Activated CD4-positive, alpha-beta T cell treated with anti-CD3 and anti-CD28 coated beads, Interleukin-2, amount 50 U/mL, for 4 hours (primary cell): Measurements from ENCODE around the gene NFIC.

ENCODE experiments used
- DNase-seq, 2 experiments: peaks; one replicate each; pipeline ENCODE4 v3.0.0-alpha.2; 2020

The NFIC gene

GRCh38 chr19:3471954-3472655 is 105.7 kb downstream of the NFIC start:
- peak; percentile 21 to 28 for DNase-seq

- no peak for DNase-seq
Measured at GRCh38 chr19:3474010-3474409, 107.6 kb downstream of the NFIC start.

GRCh38 chr19:3474614-3475013 is 108.2 kb downstream of the NFIC start:
- no peak for DNase-seq

GRCh38 chr19:3475449-3475848 is 109.1 kb downstream of the NFIC start:
- DNase-seq: no peak

DNA sequence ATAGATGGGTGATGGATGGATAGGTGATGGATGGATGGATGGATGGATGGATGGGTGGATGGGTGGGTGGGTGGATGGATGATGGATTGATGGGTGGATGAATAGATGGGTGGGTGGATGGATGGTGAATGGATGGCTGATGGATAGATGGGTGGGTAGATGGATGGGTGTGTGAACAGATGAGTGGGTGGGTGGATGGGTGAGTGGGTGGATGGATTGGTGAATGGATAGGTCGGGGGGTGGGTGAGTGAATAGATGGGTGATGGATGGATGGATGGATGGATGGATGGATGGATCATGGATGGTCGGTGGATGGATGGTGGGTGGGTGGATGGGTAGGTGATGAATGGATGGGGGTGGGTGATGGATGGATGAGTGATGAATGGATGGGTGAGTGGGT is 110.4 kb downstream of the NFIC start:
- no peak for DNase-seq

DNA sequence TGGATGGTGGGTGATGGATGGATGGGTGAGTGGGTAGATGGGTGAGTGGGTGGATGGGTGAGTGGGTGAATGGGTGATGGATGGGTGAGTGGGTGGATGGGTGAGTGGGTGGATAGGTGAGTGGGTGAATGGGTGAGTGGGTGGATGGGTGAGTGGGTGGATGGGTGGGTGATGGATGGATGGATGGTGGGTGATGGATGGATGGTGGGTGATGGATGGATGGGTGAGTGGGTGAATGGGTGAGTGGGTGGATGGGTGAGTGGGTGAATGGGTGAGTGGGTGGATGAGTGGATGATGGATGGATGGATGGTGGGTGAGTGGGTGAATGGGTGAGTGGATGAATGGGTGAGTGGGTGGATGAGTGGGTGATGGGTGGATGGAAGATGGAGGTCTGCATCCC is 111.1 kb downstream of the NFIC start:
- DNase-seq: no peak

DNA sequence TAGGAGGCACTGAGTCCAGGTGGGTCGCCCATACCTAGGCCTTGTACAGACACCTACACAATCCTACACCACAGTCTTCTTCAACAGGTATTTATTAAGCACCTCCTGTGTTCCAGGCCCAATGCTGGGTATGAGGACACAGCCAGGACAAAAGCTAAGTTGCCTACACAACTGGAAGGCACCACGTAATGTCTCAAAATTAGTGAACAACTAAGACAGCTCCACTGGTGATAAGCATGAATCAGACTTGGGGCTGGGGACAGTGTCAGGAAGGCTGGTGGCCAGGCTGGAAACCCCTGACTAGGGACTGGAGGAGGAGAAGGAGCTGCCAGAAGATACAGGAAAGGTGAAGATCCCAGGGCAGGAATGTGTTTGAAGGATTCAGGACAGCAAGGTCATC is 111.6 kb downstream of the NFIC start:
- DNase-seq: no peak

GRCh38 chr19:3478409-3479176 is 112.2 kb downstream of the NFIC start:
- DNase-seq: no peak

DNA sequence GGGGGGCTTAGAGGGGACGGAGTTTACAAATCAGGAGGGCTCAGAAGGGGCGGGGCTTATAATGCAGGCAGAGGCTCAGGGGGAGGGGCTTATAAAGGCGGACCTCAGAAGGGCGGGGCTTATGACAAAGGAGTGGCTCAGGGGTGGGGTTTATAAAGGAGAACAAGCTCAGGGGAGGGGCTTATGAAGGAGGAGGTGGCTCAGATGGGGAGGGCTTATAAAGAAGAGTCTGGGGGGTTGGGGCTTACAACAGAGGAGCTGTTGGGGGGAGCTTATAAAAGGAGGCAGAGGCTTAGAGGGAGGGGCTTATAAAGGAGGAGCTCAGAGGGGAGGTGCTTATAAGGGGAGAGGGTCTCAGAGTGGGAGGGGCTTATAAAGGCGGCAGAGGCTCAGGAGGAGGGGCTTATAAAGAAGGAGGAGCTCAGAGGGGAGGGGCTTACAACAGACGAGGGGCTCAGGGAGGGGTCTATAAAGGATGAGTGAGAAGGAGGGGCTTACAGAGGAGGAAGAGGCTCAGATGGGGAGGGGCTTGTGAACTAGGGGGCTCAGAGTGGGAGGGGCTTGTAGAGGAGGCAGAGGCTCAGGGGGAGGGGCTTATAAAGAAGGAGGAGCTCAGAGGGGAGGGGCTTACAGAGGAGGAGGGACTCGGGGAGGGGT is 112.9 kb downstream of the NFIC start:
- DNase-seq: no peak

DNA sequence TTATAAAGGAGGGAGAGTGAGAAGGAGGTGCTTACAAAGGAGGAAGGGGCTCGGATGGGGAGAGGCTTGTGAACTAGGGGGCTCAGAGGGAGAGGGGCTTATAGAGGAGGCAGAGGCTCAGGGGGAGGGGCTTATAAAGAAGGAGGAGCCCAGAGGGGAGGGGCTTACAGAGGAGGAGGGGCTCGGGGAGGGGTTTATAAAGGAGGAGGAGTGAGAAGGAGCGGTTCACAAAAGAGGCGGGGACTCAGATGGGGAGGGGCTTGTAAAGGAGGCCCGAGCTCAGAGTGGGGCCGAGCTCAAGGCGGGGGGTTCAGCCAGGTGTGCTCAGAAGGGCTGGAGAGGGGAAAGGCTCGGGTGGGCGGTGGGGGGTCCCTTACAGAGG is 113.4 kb downstream of the NFIC start:
- DNase-seq: no peak

GRCh38 chr19:3480383-3481091 is 114.2 kb downstream of the NFIC start, which contains the start of gene SMIM24:
Gene SMIM24 (minus strand): TSS chr19:3480525. CDS start chr19:3480463, 62 bp downstream.
- DNase-seq: no peak

DNA sequence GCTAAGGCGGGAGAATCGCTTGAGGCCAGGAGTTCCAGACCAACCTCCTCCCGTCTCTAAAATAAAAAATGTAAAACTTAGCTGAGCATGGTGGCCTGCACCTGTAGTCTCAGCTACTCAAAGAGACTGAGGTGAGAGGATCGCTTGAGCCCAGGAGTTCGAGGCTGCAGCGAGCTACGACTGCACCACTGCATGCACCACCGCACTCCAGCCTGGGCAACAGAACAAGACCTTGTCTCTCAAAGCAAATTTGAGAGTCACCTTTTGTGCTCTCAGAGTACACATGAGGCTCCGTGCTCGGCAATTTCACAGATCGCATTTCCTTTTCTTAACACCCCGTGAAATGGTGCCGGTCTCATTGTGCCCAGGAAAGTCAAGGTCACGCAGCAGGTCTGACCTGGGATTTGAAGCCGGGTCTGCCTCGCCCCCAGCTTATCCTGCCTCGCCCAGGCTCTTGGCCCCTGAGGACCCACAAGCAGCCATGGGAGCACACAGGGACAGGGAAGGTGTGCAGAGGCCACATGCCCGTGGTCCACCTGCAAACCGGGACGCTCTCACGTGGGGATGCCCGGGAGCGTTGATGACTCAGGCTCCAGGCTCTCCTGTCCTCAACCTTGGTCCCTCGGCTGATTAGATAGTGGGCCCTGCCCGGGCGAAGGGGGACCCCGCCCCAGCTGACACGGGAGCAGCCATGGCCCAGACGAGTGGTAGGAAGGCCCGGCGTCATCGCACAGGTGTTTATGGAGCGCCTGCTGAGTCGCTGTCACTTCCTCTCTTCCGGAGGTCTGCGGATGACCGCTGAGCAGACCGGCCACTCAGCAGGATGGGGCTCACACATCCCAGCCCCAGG is 115.1 kb downstream of the NFIC start:
- no peak for DNase-seq

DNA sequence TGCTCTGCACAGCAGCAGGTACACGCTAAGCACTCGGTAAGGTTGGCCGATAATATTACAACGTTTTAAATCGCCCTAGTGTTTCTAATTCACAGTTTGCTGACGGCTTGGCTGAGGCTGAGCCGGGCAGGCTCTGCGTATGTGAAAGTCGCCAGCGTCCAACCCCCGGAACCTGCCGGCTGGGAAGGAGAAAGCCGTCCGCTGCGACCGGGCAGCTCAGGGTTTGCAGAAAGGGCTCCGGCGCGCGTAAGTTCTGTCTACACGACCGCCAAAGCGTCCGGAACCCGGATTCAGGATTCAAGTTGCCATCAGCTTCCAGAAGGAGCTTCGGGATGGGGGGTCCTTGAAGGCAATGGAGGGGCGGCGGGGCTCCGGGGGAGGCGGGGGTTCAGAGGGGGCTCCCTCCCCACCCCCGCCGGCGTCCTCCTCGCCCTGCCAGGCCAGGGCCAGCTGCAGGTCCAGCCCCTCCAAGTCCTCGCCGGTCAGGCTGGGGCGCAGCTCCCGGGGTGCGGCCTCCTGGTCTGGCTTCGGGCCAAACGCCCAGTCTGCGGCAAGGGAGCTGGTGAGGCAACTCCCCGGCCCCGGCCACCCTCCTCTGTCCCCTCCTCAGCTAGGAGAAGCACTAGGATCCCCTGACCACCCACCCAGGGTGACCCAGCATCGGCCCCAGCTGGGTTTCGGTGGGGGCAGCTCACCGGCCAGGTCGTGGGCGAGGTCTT is 116.3 kb downstream of the NFIC start:
- DNase-seq: no peak

DNA sequence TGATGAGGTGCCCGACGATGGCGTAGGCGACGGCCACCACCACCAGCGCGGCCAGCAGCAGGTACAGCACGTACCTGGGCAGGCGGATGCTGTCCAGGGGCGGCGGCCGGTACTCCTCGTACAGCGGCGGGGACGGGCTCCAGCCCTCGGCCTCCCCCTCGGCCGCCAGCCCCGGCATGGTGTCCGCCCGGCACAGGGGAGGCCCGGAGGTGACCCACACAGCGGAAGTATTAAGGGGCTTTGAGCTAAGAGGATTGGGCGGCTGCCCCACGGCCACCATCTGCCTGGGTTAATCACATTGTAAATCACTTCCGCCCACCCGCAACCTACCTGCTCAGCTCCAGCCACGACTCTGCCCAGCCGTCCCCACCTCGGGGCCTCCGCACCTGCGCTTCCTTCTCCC is 116.8 kb downstream of the NFIC start, which contains the start of gene SMIM44:
TSS of gene SMIM44 (minus strand) at position 216 of the 403 bp plus-strand sequence. CDS start at position 178, 38 bp downstream.
- no peak for DNase-seq

DNA sequence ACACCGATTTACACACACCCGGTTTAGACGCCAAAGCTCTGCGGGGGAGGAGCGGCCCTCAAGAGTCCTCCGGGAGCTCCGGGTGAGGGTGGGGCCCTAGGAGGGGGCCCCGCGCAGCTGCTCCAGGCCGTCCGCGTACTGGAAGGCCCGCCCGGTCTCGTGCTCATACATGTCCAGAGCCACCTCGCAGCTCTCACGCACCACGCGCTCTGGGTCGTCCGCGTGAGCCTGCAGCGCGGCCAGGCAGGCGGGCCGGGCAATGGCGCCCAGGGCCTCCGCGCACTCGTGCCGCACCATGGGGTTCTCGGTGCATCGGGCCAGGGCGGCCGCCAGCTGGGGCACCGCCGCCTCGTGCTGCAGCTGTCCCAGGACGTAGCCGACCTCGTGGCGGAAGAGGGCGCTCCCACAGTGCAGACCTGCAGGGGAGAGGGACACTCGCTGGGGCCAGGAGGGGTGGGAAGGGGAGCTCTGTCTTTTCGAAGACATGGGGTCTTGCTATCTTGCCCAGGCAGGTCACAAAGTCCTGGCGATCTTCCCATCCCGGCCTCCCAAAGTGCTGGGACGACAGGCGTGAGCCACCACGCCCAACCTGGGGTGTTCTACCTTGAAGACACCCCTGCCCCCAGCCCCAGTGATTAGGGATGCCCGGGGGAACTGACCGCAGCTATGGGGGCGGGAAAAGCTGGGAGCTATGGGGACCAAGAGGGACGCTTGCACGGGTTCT is 125.2 kb downstream of the NFIC start:
- DNase-seq: no peak

DNA sequence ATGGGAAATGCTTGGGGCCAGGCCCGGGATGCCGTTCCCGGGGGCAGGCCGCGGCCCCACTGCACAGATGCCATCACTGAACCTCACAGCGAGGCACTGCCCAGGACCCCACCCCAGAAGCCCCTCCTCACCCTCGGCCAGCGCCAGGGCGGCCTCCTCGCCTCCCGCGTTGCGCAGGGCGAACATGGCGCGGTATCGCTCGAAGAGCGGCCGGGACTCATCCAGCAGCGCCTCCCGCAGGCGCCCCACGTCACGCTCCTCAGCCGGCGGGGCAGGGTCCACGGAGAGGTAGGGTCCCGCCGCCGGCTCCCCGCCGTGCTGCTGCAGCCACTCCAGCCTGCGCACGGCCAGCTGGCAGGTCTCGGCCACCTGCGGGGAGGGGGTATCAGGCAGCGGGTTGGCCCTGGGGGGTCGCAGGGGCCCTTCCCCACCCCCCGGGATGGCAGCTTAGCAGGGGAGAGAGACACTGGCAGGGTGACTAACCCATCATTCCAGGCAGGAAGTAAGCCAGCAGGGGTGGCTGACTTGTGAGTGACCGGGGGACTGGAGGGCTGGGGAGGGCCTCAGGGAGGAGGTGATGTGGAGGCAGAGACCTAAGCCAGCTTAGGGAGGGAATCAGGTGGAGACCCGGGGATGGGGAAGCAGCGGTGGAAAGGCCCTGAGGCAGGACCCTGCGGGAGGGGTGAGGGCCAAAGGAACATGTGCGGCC is 125.9 kb downstream of the NFIC start:
- DNase-seq: no peak

GRCh38 chr19:3492919-3493318 is 126.5 kb downstream of the NFIC start:
- DNase-seq: no peak

GRCh38 chr19:3493651-3494050 is 127.3 kb downstream of the NFIC start:
- DNase-seq: no peak

DNA sequence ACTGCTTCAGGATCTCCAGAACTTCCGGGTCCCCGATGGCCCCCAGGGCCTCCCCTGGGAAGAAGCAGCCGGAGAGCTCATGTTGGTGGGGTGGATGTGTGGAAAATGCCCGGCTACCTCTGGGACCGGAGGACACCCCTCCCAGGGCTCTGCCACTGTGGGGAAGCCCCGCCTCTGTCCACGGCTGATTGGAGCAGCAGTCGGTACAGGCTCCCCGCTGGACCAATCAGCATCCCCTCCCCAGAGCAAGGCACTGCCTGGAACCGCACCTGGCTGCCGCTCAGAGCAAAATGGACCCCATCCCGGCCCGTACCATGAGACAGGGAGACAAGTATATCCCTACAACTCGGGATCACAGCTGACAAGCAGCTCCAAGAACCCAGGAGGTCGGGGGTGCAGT is 127.7 kb downstream of the NFIC start:
- DNase-seq: no peak

GRCh38 chr19:3494559-3494958 is 128.2 kb downstream of the NFIC start:
- DNase-seq: peak; percentile 68 to 71
